Spinal cord (tissue), 10 donors: ENCODE measurements around the gene CBARP. TPM values are rescaled to one million over a fixed set of nuclear protein-coding genes. Genes with fewer than 3 reads are reported as not detected.

ENCODE experiments used
- DNase-seq, 6 donors: peaks; one replicate each; pipeline versions ENCODE4 v3.0.0 to v3.0.0-alpha.2; 2013 to 2015; ENCODE audit warnings: low spot score in 6 of 6, low read depth in 4 of 6
- H3K27ac ChIP-seq: one replicate; pipeline ENCODE4 v1.5.1; 2013; ENCODE audit warnings: low read depth, low read length, control low read depth
- H3K27me3 ChIP-seq: one replicate; pipeline ENCODE4 v1.6.1; 2013; ENCODE audit warnings: low read length; ENCODE audit not compliant: control insufficient read depth, insufficient read depth
- H3K36me3 ChIP-seq: one replicate; pipeline ENCODE4 v1.6.1; 2013; ENCODE audit warnings: low read length; ENCODE audit not compliant: control insufficient read depth, insufficient read depth
- H3K4me1 ChIP-seq: one replicate; pipeline ENCODE4 v1.6.1; 2013; ENCODE audit warnings: low read length; ENCODE audit not compliant: control insufficient read depth, insufficient read depth
- H3K4me3 ChIP-seq: one replicate; pipeline ENCODE4 v1.5.1; 2013; ENCODE audit warnings: low read depth, low read length, control low read depth
- H3K9me3 ChIP-seq: one replicate; pipeline ENCODE4 v1.6.1; 2013; ENCODE audit warnings: low read length; ENCODE audit not compliant: control insufficient read depth, insufficient read depth
- whole genome bisulfite sequencing: methylation state at CpG from one replicate; pipeline ENCODE4 v1.1.5; 2013; ENCODE audit warnings: missing lambda C conversion rate; ENCODE audit not compliant: insufficient coverage; 5-methylcytosine and 5-hydroxymethylcytosine counted together
- polyA plus RNA-seq, 2 donors: library from polyadenylated mRNA; unstranded; fragments of 120-200 nt; gene quantifications; one replicate each; pipeline ENCODE4 v1.2.1, GENCODE V29; 2013; ENCODE audit not compliant: insufficient read length in 2 of 2
- total RNA-seq, 2 donors: library from RNA; depleted of rRNA in 1 of 2; stranded (reverse); fragments of 120-200 nt in 1 of 2; fragments of >200 nt in 1 of 2; gene quantifications; one replicate each; pipeline versions ENCODE4 v1.2.3 to v1.2.4, GENCODE V29; 2013 to 2014
- donor health status: healthy.

Gene CBARP
- total and polyA plus RNA-seq, 4 donors, result 2.7 to 38.6 (median 20.0) TPM

DNA sequence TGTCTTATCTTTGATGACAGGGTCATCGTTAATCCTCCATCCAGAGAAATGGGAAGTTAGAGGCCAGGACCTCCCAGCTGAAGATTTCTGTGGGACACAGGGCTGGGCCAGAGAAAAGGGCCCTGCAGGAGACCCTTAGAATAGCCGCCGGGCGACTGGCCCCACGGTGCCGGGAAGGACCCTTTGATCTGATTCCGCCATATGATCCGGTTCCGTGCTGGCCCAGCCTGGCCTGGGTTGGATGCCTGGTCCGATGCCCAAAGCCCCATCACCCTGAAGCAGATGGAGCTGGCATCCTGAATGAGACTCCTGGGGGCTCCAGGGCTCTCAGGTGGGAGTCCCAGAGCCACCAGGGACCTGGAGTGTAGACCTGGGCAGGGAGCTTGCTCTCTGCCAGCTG is 38.3 kb downstream of the CBARP start:
- WGBS, result 77% methylated on average over 10 of the region's 10 CpGs
- H3K27me3 ChIP-seq, result no peaks in the 10 kb centered on the region
- no peaks in the 10 kb centered on the region for H3K4me1 ChIP-seq
- no peak overlapping the region for H3K4me3 ChIP-seq
- H3K27ac ChIP-seq, result no peak overlapping the region
- DNase-seq, result no peak
- no peaks in the 10 kb centered on the region for H3K36me3 ChIP-seq
- H3K9me3 ChIP-seq, result no peaks in the 10 kb centered on the region

DNA sequence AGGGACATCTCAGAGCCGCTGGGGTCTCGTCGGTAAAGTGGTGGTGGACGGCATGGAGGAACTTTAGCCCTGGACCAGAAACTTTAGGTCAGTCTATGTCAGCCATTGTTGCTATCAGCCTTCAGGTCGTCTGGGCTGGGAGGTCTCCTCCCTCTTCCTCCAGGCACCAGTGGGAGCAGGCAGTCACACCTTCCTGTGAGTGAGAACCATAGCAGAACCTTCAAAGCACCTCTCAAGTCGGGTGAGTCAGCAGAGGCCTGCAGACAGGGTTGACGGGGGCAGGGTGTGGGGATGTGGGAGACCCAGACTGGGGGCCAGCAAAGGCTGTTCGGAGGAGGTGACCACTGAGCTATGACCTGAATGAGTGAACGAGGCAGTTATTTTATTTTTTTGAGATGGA is 48.4 kb downstream of the CBARP start:
- Histone ChIP-seq H3K27me3 (no peaks in the 10 kb centered on the region), H3K9me3 (no peaks in the 10 kb centered on the region), H3K27ac (no peak overlapping the region), H3K4me3 (no peak overlapping the region), H3K4me1 (peaks cover 12% of the 10 kb centered on the region), H3K36me3 (no peaks in the 10 kb centered on the region)
- no peak for DNase-seq
- WGBS, result 76% methylated on average over 8 of the region's 9 CpGs

DNA sequence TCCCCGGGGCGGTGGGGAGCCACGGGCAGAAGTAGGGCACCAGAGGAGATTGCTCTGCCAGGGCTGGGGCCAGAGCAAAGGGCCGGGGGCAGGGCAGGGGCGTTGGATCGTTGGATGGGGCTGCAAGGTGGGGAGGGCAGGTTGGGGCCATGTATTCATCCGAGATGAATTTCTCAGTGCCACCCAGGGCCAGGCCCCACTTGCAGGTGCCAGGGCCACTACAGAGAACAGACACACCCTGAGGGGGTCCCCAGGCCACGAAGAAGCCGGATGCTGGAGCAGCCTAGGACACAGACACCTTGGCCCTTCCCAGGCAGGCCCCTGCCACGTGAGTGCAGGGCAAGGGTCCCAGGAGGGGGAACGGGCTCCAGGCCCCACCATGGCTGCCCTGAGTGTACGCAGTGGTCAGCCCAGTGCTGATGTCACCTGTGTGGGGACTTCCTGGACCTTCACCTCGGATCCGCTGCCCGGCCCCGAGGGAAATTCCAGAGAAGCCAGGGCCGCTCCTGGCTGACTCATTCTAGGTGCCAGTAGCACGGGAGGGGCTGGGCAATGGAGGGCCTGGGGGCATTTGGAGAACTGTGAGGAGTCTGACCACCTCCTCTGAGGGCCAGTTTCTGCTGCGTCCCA is 54.1 kb downstream of the CBARP start:
- 85% methylated on average over 19 of the region's 19 CpGs for WGBS
- Histone ChIP-seq H3K36me3 (no peaks in the 10 kb centered on the region), H3K27me3 (no peaks in the 10 kb centered on the region), H3K4me1 (peaks cover 5% of the 10 kb centered on the region), H3K27ac (no peak overlapping the region), H3K9me3 (no peaks in the 10 kb centered on the region), H3K4me3 (no peak overlapping the region)
- peak in 1 of 6 donors; percentile 0 for DNase-seq

DNA sequence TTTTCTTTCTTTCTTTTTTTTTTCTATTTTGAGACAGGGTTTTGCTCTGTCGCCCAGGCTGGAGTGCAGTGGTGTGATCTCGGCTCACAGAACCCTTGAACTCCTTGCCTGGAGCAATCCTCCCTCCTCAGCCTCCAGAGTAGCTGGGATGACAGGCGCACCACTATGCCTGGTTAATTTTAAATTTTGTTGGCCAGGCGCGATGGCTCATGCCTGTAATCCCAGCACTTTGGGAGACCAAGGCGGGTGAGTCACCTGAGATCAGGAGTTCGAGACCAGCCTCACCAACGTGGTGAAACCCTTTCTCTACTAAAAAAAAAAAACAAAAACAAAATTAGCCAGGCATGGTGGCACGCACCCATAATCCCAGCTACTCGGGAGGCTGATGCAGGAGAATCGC is 55.1 kb downstream of the CBARP start:
- WGBS, result no CpG with 5 or more reads among the region's 11 CpGs
- Histone ChIP-seq H3K36me3 (no peaks in the 10 kb centered on the region), H3K27ac (no peak overlapping the region), H3K27me3 (no peaks in the 10 kb centered on the region), H3K4me3 (no peak overlapping the region), H3K9me3 (no peaks in the 10 kb centered on the region), H3K4me1 (peaks cover 5% of the 10 kb centered on the region)
- no peak for DNase-seq

DNA sequence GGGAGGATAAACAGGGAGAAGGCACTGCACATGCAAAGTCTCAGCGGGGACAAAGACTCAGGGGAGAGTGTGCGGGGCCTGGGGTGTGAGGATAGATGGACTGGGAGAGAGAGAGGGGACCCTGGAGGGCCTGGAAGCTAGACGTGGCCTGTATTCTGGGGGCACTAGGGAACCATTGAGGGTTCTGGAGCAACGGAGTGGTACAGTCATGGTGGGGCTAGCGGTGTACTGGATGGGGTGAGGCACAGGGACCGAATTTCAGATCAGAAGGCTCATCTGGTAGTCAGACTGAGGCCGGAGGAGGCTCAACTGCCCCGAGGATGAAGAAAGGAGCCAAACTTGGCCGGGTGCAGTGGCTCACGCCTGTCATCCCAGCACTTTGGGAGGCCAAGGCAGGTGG is 55.7 kb downstream of the CBARP start:
- no peak for DNase-seq
- H3K4me3 ChIP-seq, result no peak overlapping the region
- no peaks in the 10 kb centered on the region for H3K36me3 ChIP-seq
- no peak overlapping the region for H3K27ac ChIP-seq
- H3K9me3 ChIP-seq, result no peaks in the 10 kb centered on the region
- WGBS, result 89% methylated on average over 10 of the region's 10 CpGs
- H3K27me3 ChIP-seq, result no peaks in the 10 kb centered on the region
- peaks cover 5% of the 10 kb centered on the region for H3K4me1 ChIP-seq

DNA sequence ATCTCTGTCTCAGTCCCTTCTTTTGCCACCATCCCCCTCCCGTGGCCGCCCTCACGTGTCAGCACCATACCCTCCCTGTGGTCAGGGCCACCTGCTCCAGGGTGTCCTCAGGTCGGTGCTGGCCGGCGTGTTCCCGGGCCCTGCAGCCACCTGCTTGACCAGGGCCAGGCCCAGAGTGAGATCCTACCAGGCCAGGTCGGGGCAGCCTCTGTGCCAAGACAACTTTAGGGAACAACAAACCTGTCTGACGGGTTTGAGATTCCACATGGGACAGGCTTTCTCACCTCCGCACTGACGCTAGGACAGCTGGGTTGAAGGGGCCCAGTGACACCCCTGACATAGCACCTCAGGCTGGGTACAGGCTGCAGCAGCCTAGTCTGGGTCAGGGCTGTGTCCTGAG is 56.2 kb downstream of the CBARP start:
- Histone ChIP-seq H3K36me3 (no peaks in the 10 kb centered on the region), H3K4me3 (no peak overlapping the region), H3K9me3 (no peaks in the 10 kb centered on the region), H3K27me3 (no peaks in the 10 kb centered on the region), H3K4me1 (peaks cover 5% of the 10 kb centered on the region), H3K27ac (no peak overlapping the region)
- peak in 1 of 6 donors; percentile 0 for DNase-seq
- 87% methylated on average over 11 of the region's 11 CpGs for WGBS

Other genes with a start within 250 kb of the CBARP start
- under 1 TPM; 0.22 to 0.30 TPM for gene GRIN3B, start 237.6 kb downstream of the CBARP start, total RNA-seq
- 1 to 10 TPM; 1.3 to 1.5 TPM for gene GRIN3B, start 237.6 kb downstream of the CBARP start, polyA plus RNA-seq
- 10 to 100 TPM; 32.7 to 97.4 TPM for gene TMEM259, start 216.9 kb downstream of the CBARP start, total RNA-seq
- 100 to 1,000 TPM; 163 to 191 TPM for gene TMEM259, start 216.9 kb downstream of the CBARP start, polyA plus RNA-seq
- gene RNU6-2, start 216.5 kb downstream of the CBARP start, total RNA-seq, result not detected
- not detected for gene RNU6-2, start 216.5 kb downstream of the CBARP start, polyA plus RNA-seq
- 10 to 100 TPM; 26.3 to 43.4 TPM for gene CNN2, start 211.4 kb downstream of the CBARP start, total RNA-seq
- 10 to 100 TPM; 35.7 to 40.3 TPM for gene CNN2, start 211.4 kb downstream of the CBARP start, polyA plus RNA-seq
- 10 to 100 TPM in 1 of 2 donors, 1 to 10 TPM in 1; 9.4 to 14.5 TPM for gene ABCA7, start 197.9 kb downstream of the CBARP start, total RNA-seq
- gene ABCA7, start 197.9 kb downstream of the CBARP start, polyA plus RNA-seq, result 10 to 100 TPM; 16.8 to 23.7 TPM
- 1 to 10 TPM; 5.1 to 7.3 TPM for gene ARHGAP45, start 170.8 kb downstream of the CBARP start, total RNA-seq
- 10 to 100 TPM; 16.9 to 17.4 TPM for gene ARHGAP45, start 170.8 kb downstream of the CBARP start, polyA plus RNA-seq
- 10 to 100 TPM; 53.1 to 93.3 TPM for gene POLR2E, start 142.6 kb downstream of the CBARP start, total RNA-seq
- gene POLR2E, start 142.6 kb downstream of the CBARP start, polyA plus RNA-seq, result 100 to 1,000 TPM; 219 to 221 TPM
- 100 to 1,000 TPM; 123 to 287 TPM for gene GPX4, start 134.0 kb downstream of the CBARP start, total RNA-seq
- gene GPX4, start 134.0 kb downstream of the CBARP start, polyA plus RNA-seq, result 100 to 1,000 TPM; 442 to 452 TPM
- gene SBNO2, start 63.7 kb downstream of the CBARP start, total RNA-seq, result 10 to 100 TPM in 1 of 2 donors, 1 to 10 TPM in 1; 7.2 to 10.5 TPM
- gene SBNO2, start 63.7 kb downstream of the CBARP start, polyA plus RNA-seq, result 10 to 100 TPM; 12.9 to 17.9 TPM
- 10 to 100 TPM; 35.4 to 60.0 TPM for gene STK11, start 32.2 kb downstream of the CBARP start, total RNA-seq
- gene STK11, start 32.2 kb downstream of the CBARP start, polyA plus RNA-seq, result 10 to 100 TPM; 57.5 to 66.6 TPM
- 10 to 100 TPM; 17.4 to 90.8 TPM for gene ATP5F1D, start 3.7 kb upstream of the CBARP start, total RNA-seq
- gene ATP5F1D, start 3.7 kb upstream of the CBARP start, polyA plus RNA-seq, result 100 to 1,000 TPM; 198 to 219 TPM
- 10 to 100 TPM; 13.3 to 13.9 TPM for gene MIDN, start 10.6 kb upstream of the CBARP start, total RNA-seq
- gene MIDN, start 10.6 kb upstream of the CBARP start, polyA plus RNA-seq, result 10 to 100 TPM; 95.3 to 97.1 TPM
- 100 to 1,000 TPM; 323 to 565 TPM for gene CIRBP, start 31.3 kb upstream of the CBARP start, total RNA-seq
- 100 to 1,000 TPM; 684 to 821 TPM for gene CIRBP, start 31.3 kb upstream of the CBARP start, polyA plus RNA-seq
- 10 to 100 TPM in 1 of 2 donors, 1 to 10 TPM in 1; 3.7 to 21.3 TPM for gene FAM174C, start 37.5 kb upstream of the CBARP start, total RNA-seq
- 10 to 100 TPM; 29.2 to 32.9 TPM for gene FAM174C, start 37.5 kb upstream of the CBARP start, polyA plus RNA-seq
- 1 to 10 TPM; 2.1 to 4.5 TPM for gene EFNA2, start 47.9 kb upstream of the CBARP start, total RNA-seq
- 10 to 100 TPM; 17.0 to 18.7 TPM for gene EFNA2, start 47.9 kb upstream of the CBARP start, polyA plus RNA-seq
- 10 to 100 TPM; 43.0 to 98.8 TPM for gene NDUFS7, start 145.9 kb upstream of the CBARP start, total RNA-seq
- 100 to 1,000 TPM; 149 to 164 TPM for gene NDUFS7, start 145.9 kb upstream of the CBARP start, polyA plus RNA-seq
- 10 to 100 TPM; 15.5 to 30.1 TPM for gene GAMT, start 163.5 kb upstream of the CBARP start, total RNA-seq
- gene GAMT, start 163.5 kb upstream of the CBARP start, polyA plus RNA-seq, result 10 to 100 TPM; 77.0 to 81.2 TPM
- gene DAZAP1, start 169.6 kb upstream of the CBARP start, total RNA-seq, result 10 to 100 TPM; 22.1 to 47.6 TPM
- 10 to 100 TPM; 64.5 to 84.4 TPM for gene DAZAP1, start 169.6 kb upstream of the CBARP start, polyA plus RNA-seq
- 100 to 1,000 TPM; 243 to 719 TPM for gene RPS15, start 200.4 kb upstream of the CBARP start, total RNA-seq
- 100 to 1,000 TPM; 789 to 822 TPM for gene RPS15, start 200.4 kb upstream of the CBARP start, polyA plus RNA-seq
- 10 to 100 TPM; 46.3 to 82.4 TPM for gene APC2, start 212.1 kb upstream of the CBARP start, total RNA-seq
- gene APC2, start 212.1 kb upstream of the CBARP start, polyA plus RNA-seq, result 100 to 1,000 TPM; 168 to 190 TPM
- gene C19orf25, start 241.2 kb upstream of the CBARP start, total RNA-seq, result 10 to 100 TPM; 15.6 to 36.1 TPM
- 10 to 100 TPM; 45.2 to 45.6 TPM for gene C19orf25, start 241.2 kb upstream of the CBARP start, polyA plus RNA-seq